SIG-M5 treated with dmso at 0.1 percent for 504 hours (cell line): ENCODE data around the gene ASXL3.

ENCODE experiments used
- DNase-seq: peaks from one replicate; lab custom pipeline; 2025; ENCODE audit not compliant: unreplicated experiment; lab: John Stamatoyannopoulos, UW

Gene ASXL3

GRCh38 chr18:33581856-33582255 is 3.8 kb downstream of the ASXL3 start:
- no peak for DNase-seq

GRCh38 chr18:33583901-33584300 is 5.9 kb downstream of the ASXL3 start:
- no peak for DNase-seq

- no peak for DNase-seq
These were observed 6.8 kb downstream of the ASXL3 start for GRCh38 chr18:33584548-33585430.

GRCh38 chr18:33585431-33585775 is 7.4 kb downstream of the ASXL3 start:
- no peak for DNase-seq

GRCh38 chr18:33588361-33588760 is 10.3 kb downstream of the ASXL3 start:
- no peak for DNase-seq

GRCh38 chr18:33593261-33593660 is 15.2 kb downstream of the ASXL3 start:
- no peak for DNase-seq

- no peak for DNase-seq
These were observed 16.8 kb downstream of the ASXL3 start for GRCh38 chr18:33594799-33595198.

- no peak for DNase-seq
These were observed 18.3 kb downstream of the ASXL3 start for GRCh38 chr18:33596178-33596854.

- no peak for DNase-seq
These were observed 22.8 kb downstream of the ASXL3 start for GRCh38 chr18:33600846-33601245.

- no peak for DNase-seq
These were observed 25.4 kb downstream of the ASXL3 start for GRCh38 chr18:33603454-33603853.

GRCh38 chr18:33605250-33605649 is 27.2 kb downstream of the ASXL3 start:
- DNase-seq: no peak

GRCh38 chr18:33606621-33607020 is 28.6 kb downstream of the ASXL3 start:
- no peak for DNase-seq

- DNase-seq: no peak
These were observed 33.6 kb downstream of the ASXL3 start for GRCh38 chr18:33611525-33612135.

- DNase-seq: no peak
These were observed 34.6 kb downstream of the ASXL3 start for GRCh38 chr18:33612632-33613031.

- DNase-seq: no peak
These were observed 38.5 kb downstream of the ASXL3 start for GRCh38 chr18:33616556-33616955.

GRCh38 chr18:33627114-33627513 is 49.1 kb downstream of the ASXL3 start:
- no peak for DNase-seq

- DNase-seq: no peak
These were observed 52.5 kb downstream of the ASXL3 start for GRCh38 chr18:33630476-33630875.

GRCh38 chr18:33641141-33641540 is 63.1 kb downstream of the ASXL3 start:
- DNase-seq: no peak

GRCh38 chr18:33644494-33644893 is 66.5 kb downstream of the ASXL3 start:
- no peak for DNase-seq

GRCh38 chr18:33647365-33647764 is 69.3 kb downstream of the ASXL3 start:
- no peak for DNase-seq

GRCh38 chr18:33652635-33653034 is 74.6 kb downstream of the ASXL3 start:
- no peak for DNase-seq

GRCh38 chr18:33653231-33653630 is 75.2 kb downstream of the ASXL3 start:
- DNase-seq: no peak
